ENCODE measurements around the gene KRTAP6-3.

DNA sequence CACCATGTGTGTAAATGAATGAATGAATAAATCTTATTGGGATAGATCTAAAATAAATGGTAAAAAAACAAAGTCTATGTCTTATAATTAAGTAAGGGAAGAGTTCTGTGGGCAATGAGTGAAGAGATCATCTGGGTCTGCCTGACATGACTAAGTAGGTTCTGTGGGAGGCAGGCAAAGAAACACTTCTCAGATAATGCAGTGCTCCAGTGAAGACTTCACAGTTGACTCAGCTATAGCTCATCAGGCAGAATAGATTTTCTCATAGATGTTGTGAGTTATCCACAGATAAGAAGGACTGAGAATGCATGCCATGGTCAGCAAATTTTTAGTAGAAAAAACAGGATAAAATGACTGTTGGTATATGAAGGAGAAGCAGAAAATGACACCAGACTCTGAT lies 14.5 kb upstream of the KRTAP6-3 start:
- TF ChIP-seq, protein P1, sequence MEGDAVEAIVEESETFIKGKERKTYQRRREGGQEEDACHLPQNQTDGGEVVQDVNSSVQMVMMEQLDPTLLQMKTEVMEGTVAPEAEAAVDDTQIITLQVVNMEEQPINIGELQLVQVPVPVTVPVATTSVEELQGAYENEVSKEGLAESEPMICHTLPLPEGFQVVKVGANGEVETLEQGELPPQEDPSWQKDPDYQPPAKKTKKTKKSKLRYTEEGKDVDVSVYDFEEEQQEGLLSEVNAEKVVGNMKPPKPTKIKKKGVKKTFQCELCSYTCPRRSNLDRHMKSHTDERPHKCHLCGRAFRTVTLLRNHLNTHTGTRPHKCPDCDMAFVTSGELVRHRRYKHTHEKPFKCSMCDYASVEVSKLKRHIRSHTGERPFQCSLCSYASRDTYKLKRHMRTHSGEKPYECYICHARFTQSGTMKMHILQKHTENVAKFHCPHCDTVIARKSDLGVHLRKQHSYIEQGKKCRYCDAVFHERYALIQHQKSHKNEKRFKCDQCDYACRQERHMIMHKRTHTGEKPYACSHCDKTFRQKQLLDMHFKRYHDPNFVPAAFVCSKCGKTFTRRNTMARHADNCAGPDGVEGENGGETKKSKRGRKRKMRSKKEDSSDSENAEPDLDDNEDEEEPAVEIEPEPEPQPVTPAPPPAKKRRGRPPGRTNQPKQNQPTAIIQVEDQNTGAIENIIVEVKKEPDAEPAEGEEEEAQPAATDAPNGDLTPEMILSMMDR (conservative IDR thresholded peaks at IDR 0.05) = no peak
- TF ChIP-seq ZFX (IDR thresholded peaks at IDR 0.05) = no peak

All from C4-2B (cell line).